HCT116 (cell line): Measurements from ENCODE around the gene PTTG1IP.

Experiments
- EGR1 ChIP-seq: IDR thresholded peaks from 2 replicates; pipeline ENCODE4 v1.6.1; 2012; ENCODE audit warnings: low read depth
- ELF1 ChIP-seq: IDR thresholded peaks from 2 replicates; pipeline ENCODE4 v1.6.1; 2012; ENCODE audit warnings: low read depth, borderline replicate concordance
- EZH2phosphoT487 ChIP-seq: fragments of 200-600 bp; IDR thresholded peaks from 2 replicates; pipeline ENCODE4 v1.6.1; 2018; ENCODE audit warnings: antibody characterized with exemption, borderline replicate concordance
- POLR2A ChIP-seq: IDR thresholded peaks from 2 replicates; pipeline ENCODE4 v1.7.0; 2011; ENCODE audit warnings: borderline replicate concordance; ENCODE audit not compliant: insufficient read depth, insufficient read length; ENCODE audit errors: extremely low read depth
- POLR2AphosphoS5 ChIP-seq: IDR thresholded peaks from 2 replicates; pipeline ENCODE4 v1.6.1; 2011; ENCODE audit warnings: mild to moderate bottlenecking, low read depth, low read length, moderate library complexity
- RAD21 ChIP-seq: IDR thresholded peaks from 2 replicates; pipeline ENCODE4 v1.6.1; 2012; ENCODE audit warnings: low read depth, mild to moderate bottlenecking
- SIN3A ChIP-seq: IDR thresholded peaks from 2 replicates; pipeline ENCODE4 v1.6.1; 2012; ENCODE audit warnings: low read depth
- SRF ChIP-seq: IDR thresholded peaks from 2 replicates; pipeline ENCODE4 v1.6.1; 2012; ENCODE audit warnings: low read depth
- TCF7L2 ChIP-seq: IDR thresholded peaks from 2 replicates; pipeline ENCODE4 v1.7.0; 2011; ENCODE audit warnings: borderline replicate concordance, inconsistent platforms; ENCODE audit not compliant: insufficient read depth, insufficient read length; ENCODE audit errors: extremely low read depth
- TF ChIP-seq, protein P1 (sequence below), 3 experiments: fragments of 200-600 bp in 1 of 3; sonication (generic) in 1 of 3; IDR thresholded peaks in 2 of 3; conservative IDR thresholded peaks in 1 of 3; 2 replicates each; pipeline ENCODE4 v1.5.1; 2012 to 2017; ENCODE audit warnings: low read depth in 2 of 3, low read length in 2 of 3, antibody characterized with exemption in 1 of 3, borderline replicate concordance in 1 of 3, control low read depth in 1 of 3, mild to moderate bottlenecking in 1 of 3, mixed read lengths in 1 of 3, mixed run types in 1 of 3, moderate library complexity in 1 of 3; ENCODE audit not compliant: insufficient read depth in 1 of 3
- TF ChIP-seq, protein P2 (sequence below): IDR thresholded peaks from 2 replicates; pipeline ENCODE4 v1.6.1; 2012
- TF ChIP-seq, protein P3 (sequence below): IDR thresholded peaks from 2 replicates; pipeline ENCODE4 v1.6.1; 2012
- TF ChIP-seq, protein P4 (sequence below): IDR thresholded peaks from 2 replicates; pipeline ENCODE4 v1.6.1; 2012; ENCODE audit warnings: low read depth

DNA sequence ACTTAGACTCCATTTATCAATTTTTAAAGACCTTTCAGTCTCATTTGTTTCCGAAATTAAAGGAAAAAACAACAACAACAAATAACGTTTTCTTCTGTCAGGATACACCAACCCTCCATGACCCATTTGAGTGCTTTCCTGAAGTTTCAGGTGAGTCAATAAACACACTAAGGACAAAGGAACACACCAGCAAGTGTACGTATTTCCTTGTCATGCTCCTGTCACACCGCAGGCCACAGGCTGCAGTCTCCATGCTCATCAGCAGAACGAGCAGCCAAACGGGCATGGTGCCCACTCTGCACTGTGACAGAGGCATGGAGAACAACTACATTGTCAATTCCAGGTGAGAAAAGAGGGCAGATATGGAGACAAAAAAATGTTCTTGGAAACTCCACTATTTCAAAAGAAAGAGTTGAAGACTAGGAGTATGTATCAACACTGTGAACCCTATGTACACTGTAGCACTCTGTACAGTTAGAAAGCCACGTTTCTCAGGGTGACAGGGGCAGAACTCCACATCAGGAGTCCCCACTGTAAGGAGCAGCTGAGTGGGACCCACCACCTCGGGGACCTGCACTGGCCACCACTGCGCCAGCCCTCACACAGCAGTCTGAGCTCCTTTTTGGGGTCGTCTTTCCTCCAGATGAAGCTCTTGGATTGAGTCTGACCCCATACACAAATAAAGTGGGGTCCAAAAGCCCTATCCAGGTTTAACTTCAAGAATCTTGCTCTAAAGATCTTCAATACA, 2.6 kb downstream of the PTTG1IP start:
- TF ChIP-seq RAD21 = no peak
- no peak for TF ChIP-seq SIN3A
- TF ChIP-seq, protein P1, sequence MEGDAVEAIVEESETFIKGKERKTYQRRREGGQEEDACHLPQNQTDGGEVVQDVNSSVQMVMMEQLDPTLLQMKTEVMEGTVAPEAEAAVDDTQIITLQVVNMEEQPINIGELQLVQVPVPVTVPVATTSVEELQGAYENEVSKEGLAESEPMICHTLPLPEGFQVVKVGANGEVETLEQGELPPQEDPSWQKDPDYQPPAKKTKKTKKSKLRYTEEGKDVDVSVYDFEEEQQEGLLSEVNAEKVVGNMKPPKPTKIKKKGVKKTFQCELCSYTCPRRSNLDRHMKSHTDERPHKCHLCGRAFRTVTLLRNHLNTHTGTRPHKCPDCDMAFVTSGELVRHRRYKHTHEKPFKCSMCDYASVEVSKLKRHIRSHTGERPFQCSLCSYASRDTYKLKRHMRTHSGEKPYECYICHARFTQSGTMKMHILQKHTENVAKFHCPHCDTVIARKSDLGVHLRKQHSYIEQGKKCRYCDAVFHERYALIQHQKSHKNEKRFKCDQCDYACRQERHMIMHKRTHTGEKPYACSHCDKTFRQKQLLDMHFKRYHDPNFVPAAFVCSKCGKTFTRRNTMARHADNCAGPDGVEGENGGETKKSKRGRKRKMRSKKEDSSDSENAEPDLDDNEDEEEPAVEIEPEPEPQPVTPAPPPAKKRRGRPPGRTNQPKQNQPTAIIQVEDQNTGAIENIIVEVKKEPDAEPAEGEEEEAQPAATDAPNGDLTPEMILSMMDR (IDR thresholded peaks at IDR 0.05 in 2 of 3, conservative IDR thresholded peaks at IDR 0.05 in 1 of 3; ENCODE audit: borderline replicate concordance in 1 of 3, insufficient read depth in 1 of 3, low read depth in 2 of 3, low read length in 2 of 3) = no peak
- TF ChIP-seq, protein P2, sequence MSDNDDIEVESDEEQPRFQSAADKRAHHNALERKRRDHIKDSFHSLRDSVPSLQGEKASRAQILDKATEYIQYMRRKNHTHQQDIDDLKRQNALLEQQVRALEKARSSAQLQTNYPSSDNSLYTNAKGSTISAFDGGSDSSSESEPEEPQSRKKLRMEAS = no peak
- no peak for TF ChIP-seq POLR2AphosphoS5
- no peak for TF ChIP-seq POLR2A
- TF ChIP-seq TCF7L2 = no peak
- TF ChIP-seq, protein P3, sequence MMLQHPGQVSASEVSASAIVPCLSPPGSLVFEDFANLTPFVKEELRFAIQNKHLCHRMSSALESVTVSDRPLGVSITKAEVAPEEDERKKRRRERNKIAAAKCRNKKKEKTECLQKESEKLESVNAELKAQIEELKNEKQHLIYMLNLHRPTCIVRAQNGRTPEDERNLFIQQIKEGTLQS = no peak
- TF ChIP-seq EGR1 = no peak
- TF ChIP-seq ELF1 = no peak
- TF ChIP-seq SRF = no peak
- TF ChIP-seq, protein P4, sequence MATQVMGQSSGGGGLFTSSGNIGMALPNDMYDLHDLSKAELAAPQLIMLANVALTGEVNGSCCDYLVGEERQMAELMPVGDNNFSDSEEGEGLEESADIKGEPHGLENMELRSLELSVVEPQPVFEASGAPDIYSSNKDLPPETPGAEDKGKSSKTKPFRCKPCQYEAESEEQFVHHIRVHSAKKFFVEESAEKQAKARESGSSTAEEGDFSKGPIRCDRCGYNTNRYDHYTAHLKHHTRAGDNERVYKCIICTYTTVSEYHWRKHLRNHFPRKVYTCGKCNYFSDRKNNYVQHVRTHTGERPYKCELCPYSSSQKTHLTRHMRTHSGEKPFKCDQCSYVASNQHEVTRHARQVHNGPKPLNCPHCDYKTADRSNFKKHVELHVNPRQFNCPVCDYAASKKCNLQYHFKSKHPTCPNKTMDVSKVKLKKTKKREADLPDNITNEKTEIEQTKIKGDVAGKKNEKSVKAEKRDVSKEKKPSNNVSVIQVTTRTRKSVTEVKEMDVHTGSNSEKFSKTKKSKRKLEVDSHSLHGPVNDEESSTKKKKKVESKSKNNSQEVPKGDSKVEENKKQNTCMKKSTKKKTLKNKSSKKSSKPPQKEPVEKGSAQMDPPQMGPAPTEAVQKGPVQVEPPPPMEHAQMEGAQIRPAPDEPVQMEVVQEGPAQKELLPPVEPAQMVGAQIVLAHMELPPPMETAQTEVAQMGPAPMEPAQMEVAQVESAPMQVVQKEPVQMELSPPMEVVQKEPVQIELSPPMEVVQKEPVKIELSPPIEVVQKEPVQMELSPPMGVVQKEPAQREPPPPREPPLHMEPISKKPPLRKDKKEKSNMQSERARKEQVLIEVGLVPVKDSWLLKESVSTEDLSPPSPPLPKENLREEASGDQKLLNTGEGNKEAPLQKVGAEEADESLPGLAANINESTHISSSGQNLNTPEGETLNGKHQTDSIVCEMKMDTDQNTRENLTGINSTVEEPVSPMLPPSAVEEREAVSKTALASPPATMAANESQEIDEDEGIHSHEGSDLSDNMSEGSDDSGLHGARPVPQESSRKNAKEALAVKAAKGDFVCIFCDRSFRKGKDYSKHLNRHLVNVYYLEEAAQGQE = no peak
- no peak for TF ChIP-seq EZH2phosphoT487
